Measurements from ENCODE around the gene MRPS23. TPM values are rescaled to one million over a fixed set of nuclear protein-coding genes. Genes with fewer than 3 reads are reported as not detected.
A peak's percentile ranks its signal among the peaks of the same experiment; 100 is the strongest.

The MRPS23 gene
- polyA plus RNA-seq, 3 donors, result 61.7 to 67.2 (median 65.3) TPM

DNA sequence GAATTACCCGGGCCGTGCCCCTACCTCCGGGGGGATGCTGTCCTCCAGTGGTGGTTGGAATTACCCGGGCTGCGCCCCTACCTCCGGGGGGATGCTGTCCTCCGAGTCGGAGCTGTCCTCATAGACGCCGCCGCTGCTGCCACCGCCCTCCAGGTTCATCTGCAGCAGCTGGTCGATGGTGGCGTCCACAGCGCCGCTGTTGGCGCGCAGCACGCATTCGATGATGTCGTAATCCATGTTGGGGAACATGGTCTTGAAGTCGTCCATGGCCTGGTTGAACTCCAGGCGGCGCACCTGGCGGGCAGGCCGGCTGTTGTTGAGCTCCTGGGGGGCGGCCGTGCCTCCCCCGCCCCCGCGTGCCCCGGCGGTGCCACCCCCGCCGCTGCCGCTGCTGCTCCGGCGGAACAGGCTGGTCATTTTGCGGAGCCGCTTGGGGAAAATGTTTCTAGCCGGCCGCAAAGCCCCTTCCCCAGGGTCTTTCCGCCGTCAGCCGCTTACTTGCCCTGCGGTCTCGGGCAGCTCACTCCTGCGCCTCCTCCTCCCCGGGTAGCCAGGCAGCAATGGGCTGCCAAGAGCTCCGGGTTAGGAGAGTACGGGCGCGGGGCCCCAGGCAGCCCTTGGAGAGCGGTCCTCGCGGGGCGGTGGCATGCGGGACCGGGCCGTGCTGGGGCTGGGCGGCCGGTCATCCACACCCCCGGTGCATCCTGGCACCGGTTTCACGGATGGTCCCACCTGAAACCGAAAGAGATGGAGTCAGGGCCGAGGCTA, 35.5 kb upstream of the MRPS23 start:
- DNase-seq, result no peak

DNA sequence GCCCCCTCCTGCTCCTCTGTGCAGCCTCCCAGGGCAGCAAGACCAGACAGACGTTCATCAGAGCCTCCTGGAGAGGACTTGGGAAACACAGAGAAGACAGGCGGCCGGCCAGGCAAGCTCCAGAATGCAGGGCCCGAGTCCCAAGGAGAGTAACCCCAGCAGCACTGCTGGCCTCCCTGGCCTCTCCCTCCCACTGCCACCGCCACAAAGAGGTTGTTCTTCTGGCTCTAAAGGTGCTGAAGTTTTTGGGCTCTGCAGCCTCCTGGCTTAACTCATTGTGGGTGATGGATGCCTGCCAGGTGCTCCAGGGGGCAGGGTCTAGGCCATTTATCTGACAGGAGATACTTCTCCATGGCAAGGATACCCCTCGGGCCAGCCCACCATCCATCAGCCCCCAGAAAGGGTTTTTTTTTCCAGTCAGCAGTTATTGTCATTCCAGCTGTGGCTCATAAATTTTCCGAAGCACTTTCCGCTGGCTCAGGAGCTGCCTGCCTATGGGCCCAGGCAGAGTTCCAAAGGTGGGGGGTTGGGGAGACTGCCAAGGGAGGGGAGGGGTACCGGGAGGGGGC, 32.0 kb upstream of the MRPS23 start:
- DNase-seq, result no peak

DNA sequence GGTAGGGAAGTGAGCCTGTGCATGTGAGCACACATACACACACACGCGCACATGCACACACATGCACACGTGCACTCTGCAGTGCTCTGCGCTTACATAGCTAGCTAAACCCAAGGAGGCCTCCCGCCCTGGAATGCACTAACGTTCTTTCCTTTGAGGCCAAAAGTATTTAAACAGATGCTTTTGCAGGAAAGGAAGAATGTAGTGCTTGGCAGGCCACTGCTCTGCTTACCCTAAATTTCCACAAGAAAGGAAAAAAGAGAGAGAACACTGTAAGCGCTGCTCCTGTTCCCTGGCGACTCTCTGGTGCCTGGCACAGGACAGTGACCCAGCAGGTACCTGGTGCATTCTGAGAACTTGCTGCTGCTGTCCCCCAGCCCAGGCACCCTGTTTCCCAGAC, 31.3 kb upstream of the MRPS23 start:
- no peak for DNase-seq

DNA sequence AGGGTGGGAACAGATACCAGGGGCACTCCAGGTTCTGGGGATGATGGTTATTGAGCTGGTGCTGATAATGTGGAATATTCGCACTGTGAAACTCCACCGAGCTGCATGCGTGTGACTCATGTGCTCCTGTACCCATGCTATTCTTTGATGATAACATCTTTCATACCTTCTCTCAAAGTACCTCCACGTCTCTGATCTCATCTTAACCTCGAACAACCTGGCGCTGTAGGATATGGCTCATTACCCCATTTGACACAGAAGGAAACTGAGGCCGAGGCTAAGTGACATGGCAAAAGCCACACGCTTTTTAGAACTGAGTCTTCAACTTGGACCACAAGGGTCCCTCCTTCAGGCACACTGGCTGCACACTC, 30.2 kb upstream of the MRPS23 start:
- no peak for DNase-seq

DNA sequence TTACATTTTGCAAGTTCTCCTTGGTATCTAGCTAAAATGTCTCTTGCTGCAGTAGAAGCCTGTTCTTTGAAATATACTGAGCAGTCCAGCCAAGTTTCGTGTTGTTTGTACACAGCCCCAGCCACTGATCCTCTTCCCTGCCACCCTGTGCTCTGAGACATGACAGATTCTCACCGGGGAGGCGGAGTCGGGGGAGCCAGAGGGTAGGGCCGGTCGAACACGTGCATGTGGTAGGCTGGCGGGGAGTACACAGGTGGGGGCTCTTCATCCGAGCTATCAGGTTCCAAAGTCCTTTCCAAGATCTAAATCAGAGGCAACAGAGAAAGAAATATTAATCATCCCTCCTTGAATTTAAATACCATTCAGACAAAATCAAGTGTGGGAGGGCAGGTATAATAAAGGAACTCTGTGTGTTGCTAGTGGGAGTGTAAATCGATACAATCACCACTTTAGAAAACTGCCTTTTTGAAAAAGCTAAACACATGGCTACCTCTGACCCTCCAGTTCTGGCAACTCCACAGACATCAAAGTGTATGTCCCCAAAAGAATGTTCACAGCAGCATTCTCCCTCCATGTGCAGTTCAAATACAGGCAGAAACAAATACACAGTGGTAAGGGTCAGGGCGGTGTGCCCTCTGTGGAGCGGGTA, 29.7 kb upstream of the MRPS23 start:
- no peak for DNase-seq

DNA sequence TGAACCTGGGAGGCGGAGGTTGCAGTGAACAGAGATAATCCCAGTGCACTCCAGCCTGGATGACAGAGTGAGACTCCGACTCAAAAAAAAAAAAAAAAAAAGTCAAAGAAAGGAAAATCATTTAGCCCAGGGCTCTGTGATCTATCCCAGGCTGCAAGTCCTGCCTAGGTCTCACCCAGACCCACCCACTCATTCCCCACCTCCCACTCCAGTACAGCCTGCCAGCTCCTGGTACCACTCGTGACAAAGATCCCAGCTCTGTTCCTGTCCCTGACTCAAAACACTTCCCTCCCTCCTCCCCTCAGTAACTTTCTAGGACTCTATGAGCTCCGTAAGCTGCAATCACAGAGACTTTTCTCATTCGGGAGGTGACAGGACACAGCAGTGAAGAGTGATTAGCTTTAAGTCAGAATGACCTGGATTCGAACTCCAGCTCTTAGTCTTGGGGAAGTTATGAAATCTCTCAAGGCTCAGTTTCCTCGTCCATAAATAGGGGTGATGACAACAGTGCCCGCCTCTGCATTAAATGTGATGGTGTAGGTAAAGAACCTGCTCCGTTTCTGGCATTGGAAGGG, 28.0 kb upstream of the MRPS23 start:
- DNase-seq, result no peak

DNA sequence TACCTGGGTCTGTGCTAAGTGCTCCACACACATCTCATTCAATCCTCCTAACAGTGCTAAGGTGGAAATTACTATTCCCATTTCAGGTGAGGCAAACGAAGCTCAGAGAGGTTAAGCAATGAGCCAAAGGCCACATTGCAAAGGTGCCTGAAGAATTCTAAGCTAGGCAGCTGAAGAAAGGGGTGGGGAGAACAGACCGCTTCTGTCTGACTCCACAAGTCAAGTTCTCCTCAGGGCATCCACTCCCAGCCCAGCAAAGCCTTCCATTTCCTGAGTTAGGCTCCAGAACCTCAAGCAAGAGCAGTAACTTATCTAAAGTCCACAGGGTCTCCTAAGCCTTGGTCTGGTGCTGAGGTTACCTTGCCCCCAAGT, 27.0 kb upstream of the MRPS23 start:
- no peak for DNase-seq

DNA sequence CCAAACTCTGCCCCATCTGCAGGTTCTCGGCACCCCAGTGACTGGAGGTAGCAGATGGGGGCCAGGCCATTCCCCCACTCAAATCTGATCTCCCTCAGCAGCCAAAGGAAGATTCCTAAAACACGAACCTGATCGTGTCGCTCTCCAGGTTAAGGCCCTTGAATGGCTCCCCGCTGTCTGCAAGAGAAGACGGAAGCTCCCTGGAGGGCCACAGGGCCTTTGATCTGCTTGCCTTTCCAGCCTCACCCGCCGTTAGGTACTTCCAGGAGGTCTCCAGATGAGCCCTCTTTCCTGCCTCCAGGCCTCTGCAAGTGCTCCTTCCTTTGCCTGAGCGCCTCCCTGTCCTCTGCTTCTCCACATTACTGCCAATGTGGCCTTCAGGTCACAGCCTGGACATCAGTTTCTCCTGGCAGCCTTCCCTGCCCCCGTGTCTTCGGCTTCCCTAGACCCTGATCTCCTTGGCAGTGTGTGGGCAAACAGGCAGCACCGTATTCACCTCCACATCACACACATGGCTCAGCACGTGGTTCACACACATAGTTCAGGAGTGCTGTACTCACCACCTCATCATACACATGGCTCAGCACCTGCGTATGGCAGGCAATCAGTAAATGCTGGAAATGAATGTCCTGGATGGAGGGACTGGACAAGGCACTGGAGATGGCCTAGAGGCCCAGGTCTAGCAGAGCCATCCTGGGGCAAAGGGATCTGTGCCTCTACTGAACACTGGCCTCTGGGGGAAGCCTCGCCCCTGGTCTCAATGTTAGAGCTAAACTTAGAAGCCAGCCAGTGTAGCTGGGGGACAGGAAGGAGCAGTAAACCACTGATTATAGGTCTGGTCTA, 26.4 kb upstream of the MRPS23 start:
- DNase-seq, result no peak

DNA sequence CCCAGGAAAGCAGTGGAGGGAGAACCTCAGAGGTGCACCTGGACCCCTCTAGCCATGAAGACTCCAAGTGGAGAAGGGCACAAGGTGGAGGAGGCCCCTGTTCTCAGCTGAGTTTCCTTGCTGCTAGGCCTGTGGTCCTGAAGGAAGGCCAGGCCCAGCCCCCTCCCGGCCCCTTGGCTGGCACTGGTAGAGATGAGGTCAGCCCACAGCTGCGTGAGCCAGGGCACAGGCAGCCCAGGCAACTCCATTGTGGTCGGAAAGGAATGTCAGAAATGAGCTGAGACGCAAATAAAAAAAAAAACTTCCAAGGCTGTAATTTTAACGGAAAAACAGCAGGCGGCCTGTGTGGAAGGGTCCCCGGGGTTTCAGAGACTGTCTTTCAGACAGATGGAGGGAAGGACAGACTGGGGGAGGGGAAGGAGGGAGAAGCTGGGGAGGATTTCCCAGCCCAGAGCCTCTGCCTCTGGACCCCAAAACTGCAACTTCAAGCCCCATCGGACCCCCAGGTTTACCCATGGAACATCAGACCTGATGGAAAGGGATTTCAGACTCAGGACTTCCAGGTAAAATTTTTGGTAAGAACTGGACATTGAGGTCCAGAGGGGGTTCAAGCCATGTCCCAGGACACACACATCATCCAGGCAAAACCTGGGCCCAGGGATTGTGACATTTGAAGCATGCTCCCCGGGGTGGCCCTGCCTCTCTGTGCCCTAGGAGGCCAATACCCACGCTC, 25.6 kb upstream of the MRPS23 start:
- DNase-seq, result peak; percentile 90

DNA sequence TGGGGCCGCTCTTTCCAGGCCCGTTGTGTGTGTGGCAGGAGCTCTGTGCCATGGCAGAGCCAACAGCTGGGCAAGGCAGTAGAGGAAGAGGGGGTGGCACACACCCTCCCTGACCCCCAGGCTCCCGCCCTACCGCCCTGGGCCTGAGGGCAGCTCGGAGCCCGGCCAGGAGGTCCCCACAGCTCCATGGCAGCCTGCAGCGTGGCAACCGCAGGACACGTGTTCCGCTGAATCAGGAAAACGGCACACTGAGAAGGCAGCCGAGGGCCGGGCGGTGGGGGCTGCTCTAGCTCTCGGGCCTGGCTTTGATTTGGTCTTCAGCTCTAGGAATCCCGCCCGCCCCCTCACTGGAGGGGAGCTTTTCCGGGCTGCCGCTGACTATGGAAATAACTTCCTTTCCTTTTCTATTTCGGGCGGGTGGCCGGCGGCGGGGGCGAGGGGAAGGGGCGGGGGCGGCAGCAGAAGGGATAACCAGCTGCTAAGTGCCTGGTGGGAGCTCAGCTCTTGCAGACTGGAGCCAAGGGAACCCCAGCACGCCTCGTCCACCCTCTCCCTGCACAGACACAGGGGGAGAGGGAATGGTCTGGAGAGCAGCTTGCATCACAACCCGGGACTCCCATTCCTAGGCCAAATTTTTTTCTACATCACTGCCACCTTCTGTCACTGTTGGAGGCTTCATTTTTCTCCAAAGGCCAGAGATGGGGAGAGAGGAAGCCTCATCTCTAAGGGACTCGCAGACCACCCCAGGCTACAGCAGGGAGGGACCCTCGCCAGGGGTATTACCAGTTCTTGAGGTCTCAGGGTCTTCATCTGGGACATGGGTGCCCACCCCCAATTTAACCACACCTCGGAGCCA, 24.8 kb upstream of the MRPS23 start:
- DNase-seq, result peak; percentile 93

DNA sequence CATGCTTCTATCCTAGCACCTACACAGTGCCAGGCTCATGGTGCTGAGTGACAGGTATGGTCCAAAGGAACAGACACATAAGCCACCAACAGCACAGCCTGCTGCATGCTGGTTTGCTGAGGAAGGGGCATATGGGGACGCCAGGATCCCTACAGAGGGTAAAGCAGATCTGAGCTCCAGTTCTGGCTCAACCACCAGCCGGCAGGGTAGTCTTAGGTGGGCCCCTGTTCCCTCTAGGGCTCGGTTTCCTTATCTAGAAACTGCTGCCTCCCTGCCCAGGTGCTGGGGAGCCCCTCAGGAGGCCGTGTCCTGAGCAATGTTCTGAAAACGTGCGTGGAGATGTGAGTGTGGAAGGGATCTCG, 24.2 kb upstream of the MRPS23 start:
- DNase-seq, result no peak

DNA sequence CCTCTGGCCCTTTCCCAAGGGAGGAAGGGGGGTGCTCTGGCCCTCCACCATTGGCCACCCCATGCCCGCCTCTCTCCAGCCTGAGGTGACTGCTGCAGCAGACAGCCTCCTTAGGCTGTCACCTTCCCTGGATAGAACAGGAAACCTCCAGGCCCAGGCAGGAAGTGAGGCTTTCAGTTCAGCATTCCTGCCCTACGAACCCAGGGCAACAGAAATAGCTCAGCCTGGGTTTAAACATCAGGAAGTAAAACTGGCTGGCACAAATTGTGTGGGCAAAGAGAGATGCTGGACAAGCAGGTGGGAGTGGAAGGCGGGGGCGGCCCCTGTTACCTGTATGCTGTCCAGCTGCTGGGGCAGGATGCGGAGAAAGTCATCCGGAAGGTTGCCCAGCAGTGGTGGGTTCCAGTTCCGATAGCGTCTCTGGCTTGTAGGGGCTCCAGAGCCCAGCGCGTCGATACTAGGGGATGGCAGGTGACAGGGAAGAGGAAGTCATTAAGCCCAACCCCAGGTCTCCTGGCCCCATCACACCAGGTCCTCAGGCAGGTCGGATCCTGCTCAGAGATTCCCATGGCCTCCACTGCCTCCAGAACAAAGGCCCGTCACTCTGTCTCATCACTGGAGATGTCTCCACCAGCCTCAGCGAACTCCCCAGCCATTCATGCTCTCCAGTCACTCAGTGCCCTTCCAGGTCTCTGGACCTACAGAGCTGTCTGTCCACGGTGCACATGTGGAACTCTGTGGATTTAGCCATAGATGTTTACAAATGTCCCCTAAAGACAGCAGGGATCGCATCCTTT, 23.6 kb upstream of the MRPS23 start:
- DNase-seq, result no peak

DNA sequence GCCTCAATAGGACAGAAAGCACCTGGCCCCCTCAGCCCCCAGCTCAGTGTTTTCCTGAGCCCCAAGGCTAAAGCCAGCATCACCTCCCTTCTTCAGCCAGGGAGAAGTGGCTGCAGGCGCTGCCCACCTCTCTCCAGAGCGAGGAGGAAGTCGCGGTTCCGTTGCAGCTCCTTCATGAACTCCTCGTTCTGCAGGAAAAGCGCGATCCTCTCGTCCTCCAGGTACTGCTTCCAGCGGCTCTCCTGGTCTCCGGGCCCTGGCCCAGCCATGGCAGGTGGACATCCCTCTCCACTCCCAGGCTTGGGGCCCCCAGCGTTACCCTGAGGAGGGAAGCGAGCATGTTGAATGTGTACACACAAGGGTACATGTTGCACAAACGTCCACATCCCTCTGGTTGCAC, 22.7 kb upstream of the MRPS23 start:
- no peak for DNase-seq

DNA sequence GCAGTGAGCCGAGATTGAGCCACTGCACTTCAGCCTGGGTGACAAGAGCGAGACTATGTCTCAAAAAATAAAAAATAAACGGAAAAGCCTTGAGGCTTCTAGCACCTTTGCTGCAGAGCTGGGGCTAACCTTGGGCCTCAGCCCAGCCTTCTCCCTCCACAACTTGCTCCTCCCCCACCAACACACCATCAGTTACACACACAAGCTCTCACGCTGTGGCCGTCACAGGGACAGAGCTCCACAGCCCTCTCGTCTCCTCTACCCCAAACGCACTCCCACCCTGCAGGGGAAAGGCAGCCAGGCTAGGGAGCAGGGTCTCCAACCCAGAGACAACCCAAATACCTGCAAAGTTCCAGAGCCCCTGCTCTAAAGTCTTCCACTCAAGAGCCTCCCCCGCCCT, 22.0 kb upstream of the MRPS23 start:
- no peak for DNase-seq

DNA sequence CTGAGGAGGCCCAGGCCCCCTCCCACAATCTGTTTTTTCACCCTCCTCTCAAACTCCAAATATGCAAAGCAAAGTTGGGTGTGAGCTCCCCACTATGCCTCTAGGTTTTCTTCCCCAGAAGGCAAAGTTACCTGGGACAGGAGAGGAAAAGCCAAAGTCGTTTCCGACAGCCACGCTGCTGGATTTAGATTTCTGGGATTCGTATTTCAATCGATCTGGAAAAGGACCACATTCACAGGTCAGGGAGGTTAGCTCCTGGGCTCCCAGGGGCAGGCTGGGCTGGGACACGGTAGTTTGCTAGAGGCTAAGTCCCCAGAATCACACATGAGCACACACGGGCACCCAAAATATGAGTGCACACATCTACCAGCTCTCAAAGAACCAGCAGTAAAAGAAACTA, 21.3 kb upstream of the MRPS23 start:
- no peak for DNase-seq

DNA sequence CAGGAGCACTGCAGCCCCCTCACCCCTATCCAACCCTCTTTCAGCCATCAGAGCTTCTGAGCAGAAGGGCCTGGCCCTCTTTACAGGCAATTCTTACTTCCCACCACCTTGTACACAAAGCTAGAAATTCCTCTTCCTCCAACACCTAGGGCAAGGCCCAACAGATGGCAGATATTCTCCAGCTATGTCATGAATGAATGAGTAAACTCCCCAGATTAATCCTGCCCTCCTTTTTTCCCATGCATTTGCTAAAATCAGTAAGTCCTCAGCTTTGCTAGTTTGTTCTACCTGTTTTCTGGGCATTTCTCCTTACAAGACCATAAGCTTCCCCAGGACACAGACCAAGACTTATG, 20.4 kb upstream of the MRPS23 start:
- DNase-seq, result no peak

DNA sequence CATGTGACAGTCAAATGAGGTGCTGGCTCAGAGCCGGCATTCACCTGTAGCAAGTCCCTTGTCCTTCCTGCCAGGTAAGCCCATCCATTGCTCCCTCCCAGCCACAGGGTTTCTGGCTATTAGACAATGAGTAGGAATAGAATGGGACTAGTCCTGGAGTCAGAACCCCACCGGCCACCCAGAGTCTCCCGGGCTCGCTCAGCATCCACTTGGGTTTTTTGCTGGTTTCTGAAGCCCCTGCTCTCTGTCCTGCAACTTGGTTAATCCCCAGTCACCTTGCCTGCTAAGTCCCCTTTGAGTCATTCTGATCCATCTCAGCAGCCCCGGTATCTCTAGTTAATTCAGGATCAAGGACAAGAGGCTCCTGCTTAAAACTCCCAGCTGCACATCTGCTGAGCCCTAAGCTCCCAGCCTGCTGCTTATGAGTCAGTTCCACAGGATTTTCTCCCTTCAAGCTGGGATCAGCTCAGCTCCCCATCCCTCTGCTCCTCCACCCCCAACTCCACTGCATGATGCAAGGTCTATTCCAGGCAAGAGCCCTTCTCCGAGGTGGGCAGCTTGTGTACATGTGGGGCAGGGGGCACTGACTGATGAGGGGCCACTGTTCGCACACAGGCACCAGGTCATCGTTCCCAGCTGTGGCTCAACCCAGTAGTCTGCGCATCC, 19.9 kb upstream of the MRPS23 start:
- no peak for DNase-seq

DNA sequence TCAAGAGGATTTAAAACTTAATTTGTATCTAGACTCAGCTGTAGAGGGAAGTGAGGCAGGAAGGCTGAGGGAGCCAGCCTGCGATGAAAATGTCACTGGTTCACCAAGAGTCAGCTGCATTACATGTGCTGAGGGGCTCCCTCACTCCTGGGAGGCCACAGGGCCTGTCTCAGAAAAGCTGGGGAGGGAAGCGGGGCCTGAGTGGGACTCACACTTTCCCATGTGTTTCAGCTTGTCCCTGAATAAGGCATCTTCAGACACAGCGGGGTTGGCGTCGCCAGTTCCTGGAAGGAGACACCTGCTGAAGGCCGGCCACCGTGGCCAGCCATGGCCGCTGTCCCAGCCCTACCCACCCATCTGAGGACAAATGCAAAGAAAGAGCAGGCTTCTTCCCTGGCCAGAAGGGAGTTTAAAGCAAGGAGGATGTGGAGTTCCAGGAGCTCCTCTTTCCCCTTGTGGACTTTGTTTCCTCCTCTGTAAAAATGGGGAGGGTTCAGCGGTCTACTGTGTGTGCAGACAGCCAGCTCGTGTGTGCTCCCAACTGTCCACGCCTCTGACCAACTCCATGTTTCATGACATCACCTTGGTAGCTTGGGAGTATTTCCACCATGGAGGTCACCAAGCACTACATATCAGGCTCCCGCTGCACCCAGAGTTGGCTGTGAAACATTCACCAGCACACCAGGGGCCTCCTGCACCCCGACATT, 19.2 kb upstream of the MRPS23 start:
- no peak for DNase-seq

Data from renal pelvis (tissue), 4 donors.